Measurements from ENCODE around the gene CEP126.

DNA sequence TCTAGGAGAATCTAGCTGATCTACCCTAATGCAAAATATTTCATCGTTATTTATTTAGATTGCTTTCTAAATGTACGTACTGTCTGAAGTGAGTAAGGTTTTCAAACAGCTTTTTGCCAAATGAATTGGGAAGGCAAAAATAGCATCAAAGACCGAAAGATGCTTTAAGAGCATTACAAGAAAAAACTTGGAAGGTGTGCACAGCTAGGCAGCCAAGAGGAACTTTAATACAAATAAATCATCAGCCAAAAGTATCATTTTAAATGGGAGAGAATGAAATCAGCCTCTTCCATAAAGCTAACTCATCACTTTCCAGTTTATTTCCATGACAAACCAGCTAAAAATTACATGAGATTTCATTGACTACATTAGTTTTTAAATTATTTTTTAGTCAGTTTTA lies 102.2 kb downstream of the CEP126 start:
- TF ChIP-seq, protein P1, sequence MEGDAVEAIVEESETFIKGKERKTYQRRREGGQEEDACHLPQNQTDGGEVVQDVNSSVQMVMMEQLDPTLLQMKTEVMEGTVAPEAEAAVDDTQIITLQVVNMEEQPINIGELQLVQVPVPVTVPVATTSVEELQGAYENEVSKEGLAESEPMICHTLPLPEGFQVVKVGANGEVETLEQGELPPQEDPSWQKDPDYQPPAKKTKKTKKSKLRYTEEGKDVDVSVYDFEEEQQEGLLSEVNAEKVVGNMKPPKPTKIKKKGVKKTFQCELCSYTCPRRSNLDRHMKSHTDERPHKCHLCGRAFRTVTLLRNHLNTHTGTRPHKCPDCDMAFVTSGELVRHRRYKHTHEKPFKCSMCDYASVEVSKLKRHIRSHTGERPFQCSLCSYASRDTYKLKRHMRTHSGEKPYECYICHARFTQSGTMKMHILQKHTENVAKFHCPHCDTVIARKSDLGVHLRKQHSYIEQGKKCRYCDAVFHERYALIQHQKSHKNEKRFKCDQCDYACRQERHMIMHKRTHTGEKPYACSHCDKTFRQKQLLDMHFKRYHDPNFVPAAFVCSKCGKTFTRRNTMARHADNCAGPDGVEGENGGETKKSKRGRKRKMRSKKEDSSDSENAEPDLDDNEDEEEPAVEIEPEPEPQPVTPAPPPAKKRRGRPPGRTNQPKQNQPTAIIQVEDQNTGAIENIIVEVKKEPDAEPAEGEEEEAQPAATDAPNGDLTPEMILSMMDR (IDR thresholded peaks at IDR 0.05), result no peak
- TF ChIP-seq POLR2A (IDR thresholded peaks at IDR 0.05), result no peak
